CD14-positive monocyte (primary cell): Measurements from ENCODE around the gene ASPHD2. TPM values are rescaled to one million over a fixed set of nuclear protein-coding genes. Genes with fewer than 3 reads are reported as not detected.

Source experiments
- DNase-seq, 3 donors: peaks; one replicate each; pipeline ENCODE4 v3.0.0-alpha.2; 2011 to 2022
- H2AFZ ChIP-seq: 2 replicates; pipeline ENCODE4 v1.6.0; 2012; ENCODE audit warnings: mild to moderate bottlenecking, low read depth, low read length, inconsistent platforms; ENCODE audit not compliant: insufficient read depth, poor library complexity, severe bottlenecking
- H3K27ac ChIP-seq, 2 donors: 1 replicate in 1 of 2; 2 replicates in 1 of 2; pipeline ENCODE4 v1.5.1; 2012 to 2013; ENCODE audit warnings: low read length in 2 of 2, control low read depth in 1 of 2, inconsistent platforms in 1 of 2, low read depth in 1 of 2, mild to moderate bottlenecking in 1 of 2
- H3K27me3 ChIP-seq, 2 donors: one replicate each; pipeline versions ENCODE4 v1.6.0 to v1.6.1; 2011 to 2013; ENCODE audit warnings: low read length in 2 of 2; ENCODE audit not compliant: control insufficient read depth in 2 of 2, insufficient read depth in 2 of 2
- H3K36me3 ChIP-seq, 2 donors: replicated peaks in 1 of 2; 1 replicate in 1 of 2; 2 replicates in 1 of 2; pipeline versions ENCODE4 v1.5.1 to v1.6.1; 2012 to 2013; ENCODE audit warnings: low read length in 2 of 2, control low read depth in 1 of 2, inconsistent platforms in 1 of 2, mild to moderate bottlenecking in 1 of 2; ENCODE audit not compliant: insufficient read depth in 2 of 2, control insufficient read depth in 1 of 2
- H3K4me1 ChIP-seq, 2 donors: 1 replicate in 1 of 2; 2 replicates in 1 of 2; pipeline versions ENCODE4 v1.5.1 to v1.6.1; 2012 to 2013; ENCODE audit warnings: low read length in 2 of 2, control low read depth in 1 of 2, inconsistent platforms in 1 of 2, mild to moderate bottlenecking in 1 of 2, moderate library complexity in 1 of 2; ENCODE audit not compliant: insufficient read depth in 2 of 2, control insufficient read depth in 1 of 2
- H3K4me2 ChIP-seq: replicated peaks from 2 replicates; pipeline ENCODE3; 2012; ENCODE audit warnings: low read length, moderate library complexity, mild to moderate bottlenecking; ENCODE audit not compliant: poor library complexity, severe bottlenecking; ENCODE audit errors: extremely low read depth
- H3K4me3 ChIP-seq, 3 experiments: fragments of 200-600 bp in 1 of 3; sonication (generic) in 1 of 3; replicated peaks in 1 of 3; 1 replicate in 2 of 3; 2 replicates in 1 of 3; pipeline ENCODE4 v1.5.1; 2011 to 2013; ENCODE audit warnings: low read length in 3 of 3, mild to moderate bottlenecking in 3 of 3, control low read depth in 2 of 3, low read depth in 2 of 3, inconsistent platforms in 1 of 3, moderate library complexity in 1 of 3
- H3K79me2 ChIP-seq: 2 replicates; pipeline ENCODE4 v1.6.0; 2012; ENCODE audit warnings: mild to moderate bottlenecking, control low read depth, inconsistent platforms, low read length, moderate library complexity; ENCODE audit not compliant: insufficient read depth
- H3K9ac ChIP-seq: 2 replicates; pipeline ENCODE4 v1.6.0; 2017; ENCODE audit warnings: low read length, mild to moderate bottlenecking; ENCODE audit not compliant: insufficient read depth, poor library complexity, severe bottlenecking
- H3K9me3 ChIP-seq, 2 donors: replicated peaks in 1 of 2; 1 replicate in 1 of 2; 2 replicates in 1 of 2; pipeline versions ENCODE4 v1.5.1 to v1.6.1; 2012 to 2013; ENCODE audit warnings: low read length in 2 of 2, control low read depth in 1 of 2; ENCODE audit not compliant: control insufficient read depth in 1 of 2, insufficient read depth in 1 of 2
- H4K20me1 ChIP-seq: 2 replicates; pipeline ENCODE4 v1.6.0; 2012; ENCODE audit warnings: mild to moderate bottlenecking, low read length, control low read depth, moderate library complexity; ENCODE audit not compliant: insufficient read depth
- H3K27ac Mint-ChIP-seq, 7 donors: one replicate each; pipeline ENCODE4 v1.8.0; 2020; ENCODE audit warnings: mild to moderate bottlenecking in 7 of 7, mixed read lengths in 7 of 7, moderate library complexity in 6 of 7, inconsistent platforms in 2 of 7
- H3K27me3 Mint-ChIP-seq, 3 donors: one replicate each; pipeline ENCODE4 v1.8.0; 2021 to 2022; ENCODE audit warnings: low read depth in 3 of 3, mild to moderate bottlenecking in 3 of 3, mixed read lengths in 3 of 3, moderate library complexity in 3 of 3, inconsistent platforms in 1 of 3
- H3K36me3 Mint-ChIP-seq, 2 donors: one replicate each; pipeline ENCODE4 v1.8.0; 2020; ENCODE audit warnings: mixed read lengths in 2 of 2, inconsistent platforms in 1 of 2, mild to moderate bottlenecking in 1 of 2
- H3K4me1 Mint-ChIP-seq: one replicate; pipeline ENCODE4 v1.8.0; 2020; ENCODE audit warnings: mild to moderate bottlenecking, mixed read lengths
- H3K4me3 Mint-ChIP-seq, 2 donors: one replicate each; pipeline ENCODE4 v1.8.0; 2020; ENCODE audit warnings: mild to moderate bottlenecking in 2 of 2, mixed read lengths in 2 of 2, moderate library complexity in 1 of 2
- H3K9me3 Mint-ChIP-seq, 7 donors: one replicate each; pipeline ENCODE4 v1.8.0; 2020 to 2022; ENCODE audit warnings: mixed read lengths in 7 of 7, mild to moderate bottlenecking in 6 of 7, moderate library complexity in 6 of 7, inconsistent platforms in 2 of 7
- CTCF ChIP-seq: fragments of 200-600 bp; IDR thresholded peaks from one replicate; pipeline ENCODE4 v1.8.0; 2022; ENCODE audit warnings: antibody characterized with exemption, mild to moderate bottlenecking
- WGBS: methylation state at CpG from one replicate; pipeline ENCODE4 v1.1.5; 2013; ENCODE audit warnings: missing lambda C conversion rate; ENCODE audit not compliant: insufficient coverage; 5-methylcytosine and 5-hydroxymethylcytosine counted together
- intact Hi-C, 2 donors: fragments of 100-400 bp; cut with micrococcal nuclease; formaldehyde crosslinking; loops; one replicate each; pipeline versions ENCODE4 v1.15.0 to v1.15.1; 2023
- polyA plus RNA-seq, 3 donors: library from polyadenylated mRNA; depleted of rRNA in 1 of 3; unstranded in 2 of 3; stranded (reverse) in 1 of 3; fragments of 300-500 nt in 2 of 3; fragments of >200 nt in 1 of 3; fragmentation: Illumina TruSeq in 2 of 3; gene quantifications; 1 replicate in 2 of 3; 2 replicates in 1 of 3; pipeline ENCODE4 v1.2.3, GENCODE V29; 2012 to 2021

The ASPHD2 gene
- polyA plus RNA-seq, 3 donors: 2.6 to 6.2 (median 4.1) TPM

- Mint-ChIP-seq H3K27ac (peak overlapping the region in 4 of 7 donors; percentile 27 to 91 (median 52)), H3K4me3 (no peak overlapping the region)
These were observed 4.7 kb downstream of the ASPHD2 start for GRCh38 chr22:26433805-26434204.

GRCh38 chr22:26435327-26436093 is 6.5 kb downstream of the ASPHD2 start:
- peaks cover 5 to 32% of the 10 kb centered on the region in 2 donors for H3K36me3 ChIP-seq
- Mint-ChIP-seq H3K36me3 (peaks cover 36 to 45% of the 10 kb centered on the region in 2 donors), H3K9me3 (no peaks in the 10 kb centered on the region), H3K4me3 (peak overlapping the region; percentile 68 to 85), H3K27ac (peak overlapping the region; percentile 33 to 91 (median 87)), H3K27me3 (no peaks in the 10 kb centered on the region), H3K4me1 (peaks cover 60% of the 10 kb centered on the region)
- H3K27ac ChIP-seq: peak overlapping the region; percentile 24 to 44
- 20% methylated on average over 9 of the region's 11 CpGs for WGBS
- peak; percentile 12 for TF ChIP-seq CTCF
- H4K20me1 ChIP-seq: peaks cover 16% of the 10 kb centered on the region
- intact Hi-C loops: no loop called here
- peak overlapping the region; percentile 7 for H2AFZ ChIP-seq
- H3K79me2 ChIP-seq: peaks cover 53% of the 10 kb centered on the region
- H3K9ac ChIP-seq: no peak overlapping the region
- H3K4me1 ChIP-seq: peaks cover 49 to 57% of the 10 kb centered on the region in 2 donors
- H3K4me3 ChIP-seq: peak overlapping the region in 1 of 3 experiments; percentile 26
- peak overlapping the region; percentile 25 for H3K4me2 ChIP-seq
- H3K27me3 ChIP-seq: no peaks in the 10 kb centered on the region
- no peaks in the 10 kb centered on the region for H3K9me3 ChIP-seq
- DNase-seq: peak; percentile 9 to 30 (median 21)

More at GRCh38 chr22:26433805-26434204, 4.7 kb downstream of the ASPHD2 start:
- H3K4me2 ChIP-seq: no peak overlapping the region
- intact Hi-C loops: loop anchor here in 1 of 2 donors (5.0 kb wide), 1 partner anchor 48 kb away; the partner anchor contains the start of genes HPS4 and SRRD
- Mint-ChIP-seq H3K27me3 (no peaks in the 10 kb centered on the region), H3K4me1 (peaks cover 70% of the 10 kb centered on the region), H3K9me3 (no peaks in the 10 kb centered on the region), H3K36me3 (peaks cover 38% of the 10 kb centered on the region in 2 donors)
- peaks cover 5 to 32% of the 10 kb centered on the region in 2 donors for H3K36me3 ChIP-seq
- H4K20me1 ChIP-seq: peaks cover 16% of the 10 kb centered on the region
- H3K4me3 ChIP-seq: no peak overlapping the region
- no peak overlapping the region for H3K9ac ChIP-seq
- H3K27ac ChIP-seq: peak overlapping the region in 1 of 2 donors; percentile 65
- H3K4me1 ChIP-seq: peaks cover 59 to 69% of the 10 kb centered on the region in 2 donors
- H3K79me2 ChIP-seq: peaks cover 56% of the 10 kb centered on the region
- H3K27me3 ChIP-seq: no peaks in the 10 kb centered on the region
- no peak overlapping the region for H2AFZ ChIP-seq
- no peaks in the 10 kb centered on the region for H3K9me3 ChIP-seq
- 95% methylated on average over 25 of the region's 25 CpGs for WGBS
- DNase-seq: no peak
- TF ChIP-seq CTCF: no peak
